Measurements from ENCODE around the gene OR6A2.
A peak's percentile ranks its signal among the peaks of the same experiment; 100 is the strongest.

The OR6A2 gene

DNA sequence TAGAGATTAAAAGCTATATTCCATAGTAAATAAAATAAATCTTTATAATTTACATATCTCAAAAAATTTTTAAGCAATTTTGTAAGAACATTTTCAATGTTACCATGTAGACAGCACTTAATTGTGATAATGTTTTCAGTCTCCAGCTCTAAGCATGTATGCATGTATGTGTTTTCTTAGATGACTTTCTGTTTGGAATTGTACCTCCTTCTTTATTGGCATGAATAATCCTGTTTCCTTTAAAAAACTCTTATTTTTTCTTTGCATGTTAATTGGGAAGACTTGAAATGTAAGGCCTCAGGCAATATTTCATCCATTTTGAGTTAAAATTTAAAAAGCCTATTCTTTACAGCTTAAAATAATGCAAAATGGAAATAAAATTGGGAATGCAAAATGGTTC is 18.7 kb downstream of the OR6A2 start:
- H3K4me3 ChIP-seq (ENCODE audit: low read depth, low read length): no peak overlapping the region
- H3K9me3 ChIP-seq (ENCODE audit: severe bottlenecking): no peaks in the 10 kb centered on the region
- H3K36me3 ChIP-seq: no peaks in the 10 kb centered on the region
- TF ChIP-seq, protein P1, sequence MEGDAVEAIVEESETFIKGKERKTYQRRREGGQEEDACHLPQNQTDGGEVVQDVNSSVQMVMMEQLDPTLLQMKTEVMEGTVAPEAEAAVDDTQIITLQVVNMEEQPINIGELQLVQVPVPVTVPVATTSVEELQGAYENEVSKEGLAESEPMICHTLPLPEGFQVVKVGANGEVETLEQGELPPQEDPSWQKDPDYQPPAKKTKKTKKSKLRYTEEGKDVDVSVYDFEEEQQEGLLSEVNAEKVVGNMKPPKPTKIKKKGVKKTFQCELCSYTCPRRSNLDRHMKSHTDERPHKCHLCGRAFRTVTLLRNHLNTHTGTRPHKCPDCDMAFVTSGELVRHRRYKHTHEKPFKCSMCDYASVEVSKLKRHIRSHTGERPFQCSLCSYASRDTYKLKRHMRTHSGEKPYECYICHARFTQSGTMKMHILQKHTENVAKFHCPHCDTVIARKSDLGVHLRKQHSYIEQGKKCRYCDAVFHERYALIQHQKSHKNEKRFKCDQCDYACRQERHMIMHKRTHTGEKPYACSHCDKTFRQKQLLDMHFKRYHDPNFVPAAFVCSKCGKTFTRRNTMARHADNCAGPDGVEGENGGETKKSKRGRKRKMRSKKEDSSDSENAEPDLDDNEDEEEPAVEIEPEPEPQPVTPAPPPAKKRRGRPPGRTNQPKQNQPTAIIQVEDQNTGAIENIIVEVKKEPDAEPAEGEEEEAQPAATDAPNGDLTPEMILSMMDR (IDR thresholded peaks at IDR 0.05; ENCODE audit: low read depth, low read length): no peak
- no peaks in the 10 kb centered on the region for H3K27me3 ChIP-seq (ENCODE audit: insufficient read depth, low read depth, severe bottlenecking)
- H3K27ac ChIP-seq: no peak overlapping the region
- DNase-seq: no peak

DNA sequence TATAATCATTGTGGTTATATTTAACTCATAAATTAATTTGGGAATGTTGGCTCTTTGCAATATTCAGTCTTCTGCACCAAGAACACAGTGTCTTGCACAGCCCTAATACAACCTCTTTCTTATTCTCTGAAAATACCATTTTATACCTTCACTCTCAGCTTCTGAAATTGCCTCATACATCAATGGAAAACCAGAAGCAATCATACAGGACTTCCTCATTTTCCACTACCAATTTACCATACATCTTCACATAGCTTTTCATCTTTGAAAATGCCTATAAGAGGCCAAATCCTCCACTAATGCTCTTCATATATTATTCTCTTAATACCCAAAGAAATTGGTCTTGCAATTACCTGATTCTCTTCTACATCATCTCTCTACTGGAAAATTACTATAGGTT is 21.0 kb downstream of the OR6A2 start:
- Histone ChIP-seq H3K27me3 (ENCODE audit: insufficient read depth, low read depth, severe bottlenecking) (no peaks in the 10 kb centered on the region), H3K27ac (no peak overlapping the region), H3K4me3 (ENCODE audit: low read depth, low read length) (no peak overlapping the region), H3K36me3 (no peaks in the 10 kb centered on the region), H3K9me3 (ENCODE audit: severe bottlenecking) (no peaks in the 10 kb centered on the region)
- TF ChIP-seq, protein P1 (IDR thresholded peaks at IDR 0.05; ENCODE audit: low read depth, low read length): no peak
- DNase-seq: no peak

DNA sequence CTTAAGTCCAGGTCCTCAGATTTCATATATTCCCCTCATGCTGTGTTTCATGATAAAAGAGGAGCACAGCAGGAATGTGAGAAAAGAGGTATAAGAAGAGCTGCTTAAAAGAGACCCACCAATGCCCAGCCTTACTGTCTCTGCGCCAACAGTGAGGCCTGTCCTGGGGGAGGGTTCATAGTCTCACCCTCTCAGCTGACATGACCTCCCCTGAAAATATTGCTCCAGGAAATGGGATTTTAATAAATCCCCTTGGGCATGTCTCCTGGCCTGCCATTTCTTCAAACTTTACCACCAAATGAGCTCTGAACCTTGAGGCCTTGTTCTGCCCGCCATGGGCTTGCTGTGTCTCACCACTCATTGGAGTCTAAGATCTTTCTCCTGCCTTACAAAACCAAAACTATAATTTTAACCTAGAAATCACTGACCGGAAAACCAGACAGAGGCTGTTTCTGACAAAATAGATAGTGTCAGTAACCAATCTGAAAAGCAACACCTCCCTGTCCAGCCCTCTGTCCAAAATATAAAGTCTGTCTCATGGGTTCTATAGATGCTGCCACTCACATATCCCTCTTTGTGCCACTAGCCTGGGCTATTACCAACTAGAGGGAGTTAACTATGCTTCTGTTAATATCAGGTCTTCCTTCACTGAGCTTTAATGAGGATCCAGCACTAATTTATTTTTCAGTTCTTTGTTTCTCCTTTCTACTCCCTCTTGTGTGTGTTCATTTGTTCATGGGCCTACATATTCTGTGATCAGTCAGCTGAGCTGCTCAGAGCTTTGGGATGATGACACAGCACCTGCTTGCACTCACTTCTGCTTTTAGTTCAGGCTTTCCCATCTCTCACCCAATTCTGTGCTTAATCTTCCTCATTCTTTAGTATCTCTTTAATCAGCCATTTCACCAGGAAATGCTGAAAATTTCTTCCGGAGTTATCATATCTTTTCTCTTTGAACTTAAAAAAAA is 27.3 kb downstream of the OR6A2 start, which contains the start of gene OR2AG2:
TSS of gene OR2AG2 (minus strand) at position 51 of the 968 bp plus-strand sequence. CDS start 3,019 bp downstream, outside the sequence.
- Histone ChIP-seq H3K27ac (no peak within 1 kb of the TSS), H3K27me3 (ENCODE audit: insufficient read depth, low read depth, severe bottlenecking) (no peaks in the 10 kb centered on the region), H3K9me3 (ENCODE audit: severe bottlenecking) (no peaks in the 10 kb centered on the region), H3K4me3 (ENCODE audit: low read depth, low read length) (no peak within 1 kb of the TSS), H3K36me3 (no peaks in the 10 kb centered on the region)
- DNase-seq: no peak
- TF ChIP-seq, protein P1 (IDR thresholded peaks at IDR 0.05; ENCODE audit: low read depth, low read length): no peak

DNA sequence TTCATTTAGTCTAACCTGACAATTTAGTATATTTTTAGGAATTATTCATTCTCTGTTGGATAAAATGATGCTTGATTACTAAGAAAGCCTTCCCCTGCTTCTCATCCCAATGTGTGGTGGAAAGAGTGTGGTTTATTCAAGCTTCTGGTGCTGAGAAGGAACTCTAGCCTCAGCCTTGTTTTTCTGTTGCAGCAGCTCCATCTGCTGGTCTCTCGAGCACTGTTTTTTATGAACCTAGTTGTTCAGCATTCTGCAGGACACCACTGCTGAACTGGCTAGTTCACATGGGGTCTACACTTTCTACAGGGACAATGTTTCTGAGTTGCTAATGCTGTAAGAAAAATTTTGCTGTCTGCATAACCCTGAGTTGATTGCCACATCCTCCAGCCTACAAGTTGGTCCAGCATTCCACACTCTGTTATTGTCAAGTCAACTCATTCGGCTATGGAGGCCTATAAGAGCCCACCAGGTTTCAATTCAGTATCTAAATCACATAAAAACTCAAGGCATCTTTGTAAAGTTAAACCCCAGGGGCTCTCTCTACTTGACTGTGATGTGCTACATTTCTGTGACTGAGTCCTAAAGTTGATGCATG is 42.0 kb downstream of the OR6A2 start:
- H3K27ac ChIP-seq: no peak overlapping the region
- no peaks in the 10 kb centered on the region for H3K9me3 ChIP-seq (ENCODE audit: severe bottlenecking)
- peak; percentile 69 for DNase-seq
- no peaks in the 10 kb centered on the region for H3K36me3 ChIP-seq
- no peaks in the 10 kb centered on the region for H3K27me3 ChIP-seq (ENCODE audit: insufficient read depth, low read depth, severe bottlenecking)
- TF ChIP-seq, protein P1 (IDR thresholded peaks at IDR 0.05; ENCODE audit: low read depth, low read length): peak; percentile 76
- H3K4me3 ChIP-seq (ENCODE audit: low read depth, low read length): no peak overlapping the region

DNA sequence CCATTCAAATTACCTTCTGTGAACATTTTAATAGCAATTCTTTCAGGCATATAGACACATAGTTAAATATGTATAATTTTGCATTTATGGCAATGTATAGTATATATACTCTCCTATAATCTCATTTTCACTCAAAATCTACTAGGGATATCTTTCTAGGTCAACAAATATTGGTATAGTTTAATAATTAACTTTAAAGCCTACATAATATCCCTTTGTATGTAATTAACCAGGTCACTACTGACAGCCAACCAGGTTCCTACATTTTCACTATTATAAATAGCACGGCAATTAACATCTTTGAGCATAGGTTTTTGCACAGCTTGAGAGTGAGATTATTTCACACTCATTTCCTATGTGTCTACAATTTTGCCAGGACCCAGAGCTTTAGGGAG is 43.5 kb downstream of the OR6A2 start:
- Histone ChIP-seq H3K9me3 (ENCODE audit: severe bottlenecking) (no peaks in the 10 kb centered on the region), H3K27ac (no peak overlapping the region), H3K36me3 (no peaks in the 10 kb centered on the region), H3K4me3 (ENCODE audit: low read depth, low read length) (no peak overlapping the region), H3K27me3 (ENCODE audit: insufficient read depth, low read depth, severe bottlenecking) (no peaks in the 10 kb centered on the region)
- no peak for DNase-seq
- TF ChIP-seq, protein P1 (IDR thresholded peaks at IDR 0.05; ENCODE audit: low read depth, low read length): no peak

Measured in WERI-Rb-1 (cell line).